Activated CD4-positive, alpha-beta T cell treated with anti-CD3 and anti-CD28 coated beads, Interleukin-2, amount 10 ng/mL, durations not matched to agents 24 days and 14 days (primary cell): ENCODE data around the gene BNC2. TPM values are rescaled to one million over a fixed set of nuclear protein-coding genes. Genes with fewer than 3 reads are reported as not detected.
"Not testable (repeated sequence)": the region's sequence is repeated elsewhere in the genome, so short reads cannot be mapped to it uniquely, and the experiment has no call there.

Experiments
- DNase-seq: peaks from one replicate; pipeline ENCODE4 v3.0.0; 2022
- H3K27ac Mint-ChIP-seq: one replicate; pipeline ENCODE4 v1.8.0; 2022; ENCODE audit warnings: mild to moderate bottlenecking, mixed read lengths
- H3K27me3 Mint-ChIP-seq: one replicate; pipeline ENCODE4 v1.8.0; 2022; ENCODE audit warnings: mixed read lengths
- H3K36me3 Mint-ChIP-seq: one replicate; pipeline ENCODE4 v1.8.0; 2022; ENCODE audit warnings: low read depth, mild to moderate bottlenecking, mixed read lengths
- H3K4me1 Mint-ChIP-seq: one replicate; pipeline ENCODE4 v1.8.0; 2021; ENCODE audit warnings: mixed read lengths
- H3K4me3 Mint-ChIP-seq: one replicate; pipeline ENCODE4 v1.8.0; 2022; ENCODE audit warnings: mild to moderate bottlenecking, moderate library complexity, mixed read lengths
- H3K9me3 Mint-ChIP-seq: one replicate; pipeline ENCODE4 v1.8.0; 2021; ENCODE audit warnings: mixed read lengths
- intact Hi-C: fragments of 100-400 bp; cut with micrococcal nuclease; formaldehyde crosslinking; loops from one replicate; pipeline ENCODE4 v1.15.1; 2023
- total RNA-seq: library from RNA; stranded (reverse); gene quantifications from 2 replicates; pipeline ENCODE4 v1.2.3, GENCODE V29; 2022

The BNC2 gene
- total RNA-seq, 1 donor from 2014 or later: not detected

DNA sequence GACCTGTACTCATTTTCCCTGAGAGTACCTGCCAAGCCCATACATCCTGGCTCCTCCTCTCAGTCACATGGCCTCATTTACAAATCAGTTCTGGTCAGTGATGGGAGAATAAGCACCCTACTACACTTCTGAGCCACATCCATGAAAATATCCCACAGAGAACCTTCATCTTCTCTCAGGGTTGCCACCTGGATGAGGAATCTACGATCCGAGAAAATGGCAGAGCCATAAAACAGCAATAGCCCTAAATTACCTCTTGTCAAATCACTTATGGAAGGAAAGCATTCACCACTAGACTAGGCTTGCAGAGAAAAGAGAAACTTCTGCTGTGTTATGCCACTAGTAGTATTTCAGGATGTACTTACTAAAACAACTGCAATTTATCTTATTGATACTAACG lies 324.8 kb downstream of the BNC2 start:
- no peak overlapping the region for H3K4me3 Mint-ChIP-seq
- no peaks in the 10 kb centered on the region for H3K36me3 Mint-ChIP-seq
- H3K27ac Mint-ChIP-seq: no peak overlapping the region
- H3K27me3 Mint-ChIP-seq: no peaks in the 10 kb centered on the region
- no peaks in the 10 kb centered on the region for H3K4me1 Mint-ChIP-seq
- DNase-seq: no peak
- intact Hi-C loops: no loop called here
- no peaks in the 10 kb centered on the region for H3K9me3 Mint-ChIP-seq

DNA sequence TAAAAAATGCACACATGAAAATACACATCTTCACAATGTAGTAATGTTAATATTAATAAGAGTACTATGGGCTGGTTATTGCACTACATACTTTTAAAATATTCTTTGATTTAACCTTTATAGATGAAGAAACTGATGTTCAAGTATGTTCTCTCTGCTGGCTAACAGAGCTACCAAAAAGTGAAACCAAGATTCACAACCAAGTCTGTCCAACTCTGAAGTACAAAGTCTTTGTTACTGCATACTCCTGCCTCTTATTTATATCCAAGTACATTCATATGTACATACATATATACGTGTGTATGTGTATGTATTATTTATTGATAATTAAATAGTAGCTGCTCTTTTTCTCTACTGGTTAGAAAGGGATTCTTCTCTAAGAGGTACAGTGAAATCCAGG lies 325.6 kb downstream of the BNC2 start:
- H3K27ac Mint-ChIP-seq: no peak overlapping the region
- H3K4me3 Mint-ChIP-seq: no peak overlapping the region
- no peaks in the 10 kb centered on the region for H3K4me1 Mint-ChIP-seq
- no peak for DNase-seq
- H3K9me3 Mint-ChIP-seq: no peaks in the 10 kb centered on the region
- intact Hi-C loops: no loop called here
- H3K27me3 Mint-ChIP-seq: no peaks in the 10 kb centered on the region
- no peaks in the 10 kb centered on the region for H3K36me3 Mint-ChIP-seq

DNA sequence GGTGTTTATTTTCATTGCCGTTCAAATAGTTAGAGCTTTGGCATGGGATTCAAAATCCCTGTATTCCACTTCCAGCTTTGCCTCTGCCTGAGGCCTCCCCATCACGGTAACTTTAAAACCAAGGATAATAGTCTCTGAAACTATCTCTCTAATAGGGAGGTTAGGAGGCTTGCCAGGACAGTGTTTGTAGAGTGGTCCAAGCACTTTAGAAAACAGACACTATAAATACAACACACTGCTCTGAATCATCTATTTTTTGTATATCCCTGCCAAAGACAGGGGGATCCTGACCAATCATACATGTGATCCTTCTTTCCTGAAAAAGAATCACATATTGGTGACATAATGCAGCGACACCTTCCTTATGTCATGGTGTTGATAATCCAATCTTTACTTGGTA lies 326.8 kb downstream of the BNC2 start:
- Mint-ChIP-seq H3K27me3 (no peaks in the 10 kb centered on the region), H3K4me3 (no peak overlapping the region), H3K36me3 (no peaks in the 10 kb centered on the region), H3K9me3 (no peaks in the 10 kb centered on the region), H3K27ac (no peak overlapping the region), H3K4me1 (no peaks in the 10 kb centered on the region)
- intact Hi-C loops: no loop called here
- no peak for DNase-seq

DNA sequence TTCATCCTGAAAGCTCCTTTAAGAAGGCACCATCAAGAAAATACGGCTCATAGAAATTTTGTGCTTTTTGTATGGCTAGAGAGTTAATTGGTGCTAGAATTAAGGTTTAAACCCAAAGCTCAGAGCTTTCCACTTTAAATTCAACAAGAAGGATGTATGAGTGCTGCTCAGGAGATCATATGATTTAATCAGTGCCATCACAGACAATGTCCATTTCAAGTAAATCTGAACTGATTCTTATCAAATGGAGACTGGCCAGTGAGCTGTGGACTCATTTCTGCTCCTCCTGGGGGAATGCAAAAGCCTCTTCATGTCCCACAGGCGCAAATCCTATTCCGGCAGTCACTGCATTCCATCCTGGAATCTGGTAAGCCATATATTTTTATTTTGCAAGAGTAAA lies 327.2 kb downstream of the BNC2 start:
- intact Hi-C loops: no loop called here
- no peaks in the 10 kb centered on the region for H3K36me3 Mint-ChIP-seq
- no peak overlapping the region for H3K4me3 Mint-ChIP-seq
- no peak for DNase-seq
- no peaks in the 10 kb centered on the region for H3K27me3 Mint-ChIP-seq
- no peak overlapping the region for H3K27ac Mint-ChIP-seq
- no peaks in the 10 kb centered on the region for H3K4me1 Mint-ChIP-seq
- no peaks in the 10 kb centered on the region for H3K9me3 Mint-ChIP-seq

DNA sequence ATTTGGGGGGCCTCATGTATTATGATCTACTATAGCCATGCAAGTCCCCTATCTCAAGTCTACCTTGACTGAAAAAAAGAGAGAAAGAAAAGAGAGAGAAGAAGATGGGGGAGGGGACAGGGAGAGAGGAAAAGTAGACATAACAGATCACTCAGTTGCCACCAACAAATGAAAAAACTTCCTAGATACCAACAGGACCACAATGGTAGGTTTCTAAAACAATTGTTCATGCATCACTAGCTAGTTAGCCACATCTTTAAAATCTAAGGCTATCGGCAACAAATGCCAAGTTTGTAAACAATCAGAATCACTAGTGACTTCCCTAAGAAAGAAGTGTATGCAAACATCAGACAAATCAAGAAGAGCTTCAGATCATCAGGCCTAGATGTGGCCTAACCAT lies 328.2 kb downstream of the BNC2 start:
- Mint-ChIP-seq H3K4me1 (no peaks in the 10 kb centered on the region), H3K27ac (no peak overlapping the region), H3K36me3 (no peaks in the 10 kb centered on the region), H3K4me3 (no peak overlapping the region), H3K9me3 (no peaks in the 10 kb centered on the region), H3K27me3 (no peaks in the 10 kb centered on the region)
- intact Hi-C loops: no loop called here
- DNase-seq: no peak

DNA sequence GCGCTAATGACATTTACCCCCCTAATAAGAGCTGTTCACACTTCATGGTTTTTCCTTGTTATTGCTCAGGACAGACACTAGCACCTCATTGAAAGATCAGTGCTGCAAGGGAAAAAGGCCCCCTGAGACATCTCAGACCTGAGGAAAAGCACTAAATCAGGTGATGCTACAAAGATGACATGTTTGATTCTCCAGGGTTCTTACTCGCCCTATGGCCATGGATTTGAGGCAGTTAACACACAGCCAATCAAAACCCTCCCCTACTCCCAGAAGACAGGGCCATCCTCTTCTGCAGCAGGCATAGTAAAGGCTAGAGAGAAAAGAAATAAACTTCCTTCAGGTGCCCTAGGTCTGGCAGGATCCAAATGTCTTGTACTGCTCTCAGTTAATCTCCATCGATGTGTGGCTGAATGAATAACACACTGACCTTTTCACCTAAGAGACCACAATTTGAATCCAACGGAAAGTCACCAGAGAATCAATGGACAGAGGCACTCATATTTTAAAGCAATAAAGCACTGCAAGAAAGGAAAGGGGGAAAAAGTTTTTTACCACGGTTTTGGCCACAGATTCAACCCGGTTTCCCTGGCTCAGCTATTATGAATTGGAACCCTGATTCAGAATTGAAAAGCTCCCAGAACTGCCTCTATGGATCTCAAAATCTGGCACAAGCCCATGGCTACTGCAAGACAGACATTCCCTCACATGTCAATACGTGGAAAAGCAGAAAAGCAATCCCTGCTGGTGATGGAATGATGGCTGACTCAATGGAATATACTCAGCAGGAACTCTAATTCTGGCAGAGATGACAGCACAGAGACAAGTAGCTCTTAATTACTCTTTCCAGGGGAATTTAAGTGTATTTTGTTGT lies 329.5 kb downstream of the BNC2 start:
- Mint-ChIP-seq H3K27me3 (no peaks in the 10 kb centered on the region), H3K4me3 (no peak overlapping the region), H3K9me3 (no peaks in the 10 kb centered on the region), H3K4me1 (no peaks in the 10 kb centered on the region), H3K36me3 (no peaks in the 10 kb centered on the region), H3K27ac (no peak overlapping the region)
- intact Hi-C loops: no loop called here
- DNase-seq: no peak

DNA sequence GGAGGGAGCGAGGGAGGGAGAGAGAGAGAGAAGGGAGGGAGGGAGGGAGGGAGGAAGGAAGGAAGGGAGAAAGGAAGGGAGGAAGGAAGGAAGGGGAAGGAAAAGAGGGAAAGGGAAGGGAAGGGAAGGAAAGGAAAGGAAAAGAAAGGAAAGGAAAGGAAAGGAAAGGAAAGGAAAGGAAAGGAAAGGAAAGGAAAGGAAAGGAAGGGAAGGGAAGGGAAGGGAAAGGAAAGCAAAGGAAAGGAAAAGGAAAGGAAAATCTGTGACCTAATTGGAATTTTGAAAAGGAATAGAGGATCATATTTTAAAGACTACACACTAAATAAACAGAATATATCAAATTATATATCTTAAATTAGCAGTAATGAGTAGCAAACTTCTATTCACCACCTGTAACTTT lies 330.8 kb downstream of the BNC2 start:
- intact Hi-C loops, H3K4me3 Mint-ChIP-seq, H3K27ac Mint-ChIP-seq, H3K36me3 Mint-ChIP-seq, DNase-seq, H3K9me3 Mint-ChIP-seq, H3K27me3 Mint-ChIP-seq, H3K4me1 Mint-ChIP-seq: not testable (repeated sequence)

DNA sequence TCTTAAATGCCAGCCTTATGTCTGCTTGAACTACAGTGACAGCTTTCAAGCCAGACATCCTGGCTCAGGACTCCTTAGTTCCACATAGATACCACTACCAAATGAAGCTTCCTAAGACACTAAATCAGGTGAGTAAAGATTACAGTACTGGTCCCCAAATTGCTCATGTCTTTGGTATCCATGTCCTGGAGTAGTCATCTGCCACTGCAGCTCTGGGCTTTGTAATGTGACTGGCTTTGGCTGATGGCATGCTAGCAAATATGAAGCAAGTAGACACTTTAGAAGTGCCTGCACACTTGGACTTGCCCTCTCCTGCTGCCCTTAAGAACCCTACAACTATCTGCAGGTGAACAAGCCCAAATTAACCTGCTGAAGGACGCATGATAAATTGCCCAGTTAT lies 334.9 kb downstream of the BNC2 start:
- Mint-ChIP-seq H3K27me3 (no peaks in the 10 kb centered on the region), H3K9me3 (no peaks in the 10 kb centered on the region), H3K27ac (no peak overlapping the region), H3K36me3 (no peaks in the 10 kb centered on the region), H3K4me1 (no peaks in the 10 kb centered on the region), H3K4me3 (no peak overlapping the region)
- intact Hi-C loops: no loop called here
- no peak for DNase-seq

DNA sequence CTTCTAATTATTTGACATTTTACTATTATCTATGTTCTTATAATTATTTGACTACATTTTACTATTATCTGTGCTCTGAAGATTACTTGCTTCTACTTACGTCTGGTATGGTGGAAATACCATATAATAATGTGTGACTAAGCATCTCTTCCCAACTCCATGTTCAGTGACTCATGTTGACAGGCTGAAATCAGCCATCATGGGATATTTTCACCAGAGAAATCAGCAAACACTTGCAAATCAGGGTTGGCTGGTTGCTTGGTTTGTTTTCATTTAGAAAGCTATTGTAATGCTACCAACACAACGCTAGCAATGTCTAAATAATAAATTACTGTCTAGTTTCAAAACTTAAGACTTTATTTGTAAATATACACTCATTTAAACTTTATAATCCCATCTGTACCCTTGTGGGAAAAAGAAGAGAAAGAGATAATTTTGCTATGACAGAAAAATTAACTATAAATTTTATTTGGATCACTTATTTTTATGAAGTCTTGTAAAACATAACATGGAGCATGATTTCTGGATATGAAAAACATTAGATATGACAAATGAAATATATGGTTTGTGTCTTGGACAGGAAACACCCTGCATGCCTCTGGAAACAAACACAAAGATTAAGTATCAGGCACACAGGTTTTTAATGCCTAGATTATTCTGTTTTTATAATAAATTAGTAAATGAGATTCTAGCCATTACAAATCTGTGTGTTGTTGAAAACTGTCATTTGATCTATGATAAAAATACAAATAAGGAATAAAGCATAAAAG lies 337.6 kb downstream of the BNC2 start:
- Mint-ChIP-seq H3K27me3 (no peaks in the 10 kb centered on the region), H3K36me3 (no peaks in the 10 kb centered on the region), H3K27ac (no peak overlapping the region), H3K4me1 (no peaks in the 10 kb centered on the region), H3K9me3 (no peaks in the 10 kb centered on the region), H3K4me3 (no peak overlapping the region)
- no peak for DNase-seq
- intact Hi-C loops: no loop called here

DNA sequence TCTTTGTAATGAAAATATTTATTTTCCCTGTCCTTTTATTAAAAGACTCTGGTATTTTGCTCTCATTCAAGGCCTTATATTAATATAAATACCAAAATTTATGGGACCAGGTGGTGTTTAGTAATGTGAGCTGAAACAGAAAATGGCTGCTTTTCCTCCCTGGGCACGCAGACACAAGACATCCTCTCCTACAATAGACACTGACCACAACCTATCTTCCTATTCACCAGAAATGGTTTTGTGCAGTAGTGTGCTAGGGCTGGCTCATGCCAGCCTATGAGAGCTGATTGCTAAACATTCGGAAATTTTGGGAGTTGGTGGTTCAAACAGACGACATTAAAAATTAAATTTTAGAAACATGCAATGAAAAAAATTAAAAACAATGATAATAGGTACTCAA lies 338.2 kb downstream of the BNC2 start:
- H3K4me1 Mint-ChIP-seq: no peaks in the 10 kb centered on the region
- no peaks in the 10 kb centered on the region for H3K27me3 Mint-ChIP-seq
- H3K4me3 Mint-ChIP-seq: no peak overlapping the region
- H3K9me3 Mint-ChIP-seq: no peaks in the 10 kb centered on the region
- intact Hi-C loops: no loop called here
- DNase-seq: no peak
- no peaks in the 10 kb centered on the region for H3K36me3 Mint-ChIP-seq
- no peak overlapping the region for H3K27ac Mint-ChIP-seq

DNA sequence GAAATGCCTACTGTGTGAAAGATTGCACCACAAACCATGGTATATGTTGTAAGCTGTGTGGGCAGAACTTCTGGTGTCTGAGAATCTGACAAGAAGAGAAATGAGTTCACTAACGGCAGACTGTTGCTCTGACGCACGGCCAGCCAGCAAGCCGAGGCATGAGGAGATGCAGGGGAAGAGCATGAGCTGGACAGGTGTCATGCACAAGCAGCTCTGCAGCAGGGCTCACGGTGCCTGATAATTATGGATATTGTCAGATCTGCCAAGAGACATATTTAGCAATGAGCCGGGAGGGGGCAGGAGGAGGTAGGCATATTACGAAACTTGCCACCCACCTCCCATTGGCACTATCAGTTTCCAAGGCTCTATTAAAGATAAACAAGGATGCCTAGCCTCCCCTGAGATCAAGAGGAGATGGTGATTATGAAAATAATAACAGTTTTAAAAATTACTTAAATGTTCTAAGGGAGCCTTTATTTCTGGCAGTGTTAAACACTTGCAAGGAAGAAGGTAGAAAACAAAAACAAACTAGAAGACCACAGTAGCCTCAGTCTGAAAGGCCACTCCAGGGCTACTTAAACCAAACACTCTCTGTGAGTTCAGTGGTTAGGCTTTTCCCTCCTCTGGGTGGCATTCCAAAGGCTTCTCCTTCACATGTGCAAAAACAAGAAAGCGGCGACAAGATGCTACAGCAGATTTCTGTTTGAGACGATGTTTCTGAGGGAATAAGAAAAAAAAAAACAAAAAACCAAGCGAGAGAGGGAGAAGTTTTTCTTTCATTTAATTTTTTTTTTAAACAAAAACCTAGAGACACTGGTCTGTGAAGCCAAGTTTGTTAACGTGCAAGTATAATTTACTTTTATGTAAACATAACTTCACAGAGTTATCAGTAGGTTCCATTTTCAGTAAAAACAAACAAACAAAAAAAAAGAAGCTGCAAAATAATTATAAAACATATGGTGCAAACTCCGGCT lies 339.5 kb downstream of the BNC2 start:
- Mint-ChIP-seq H3K4me3 (no peak overlapping the region), H3K9me3 (no peaks in the 10 kb centered on the region), H3K4me1 (no peaks in the 10 kb centered on the region), H3K27me3 (no peaks in the 10 kb centered on the region), H3K27ac (no peak overlapping the region), H3K36me3 (no peaks in the 10 kb centered on the region)
- DNase-seq: no peak
- intact Hi-C loops: no loop called here

DNA sequence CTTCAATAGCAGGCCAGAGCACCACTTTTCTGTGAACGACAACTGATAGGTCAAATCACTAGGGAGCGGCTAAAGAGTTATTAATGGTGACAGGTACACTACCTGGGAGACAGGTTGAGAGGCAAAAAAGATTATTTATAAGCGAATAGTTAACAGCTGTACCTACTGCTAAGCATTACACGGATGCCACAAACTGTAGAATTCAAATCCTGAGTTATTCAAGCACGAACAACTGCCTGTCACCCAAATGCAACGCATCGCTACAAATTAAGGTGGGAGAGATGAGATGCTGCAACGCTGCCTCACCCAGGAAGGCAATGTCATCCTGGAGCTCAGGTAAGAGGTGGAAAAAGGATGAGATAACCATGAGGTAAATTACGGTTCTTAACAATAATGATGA lies 342.9 kb downstream of the BNC2 start:
- H3K4me1 Mint-ChIP-seq: no peaks in the 10 kb centered on the region
- H3K4me3 Mint-ChIP-seq: no peak overlapping the region
- intact Hi-C loops: no loop called here
- H3K9me3 Mint-ChIP-seq: no peaks in the 10 kb centered on the region
- no peaks in the 10 kb centered on the region for H3K36me3 Mint-ChIP-seq
- DNase-seq: no peak
- no peaks in the 10 kb centered on the region for H3K27me3 Mint-ChIP-seq
- H3K27ac Mint-ChIP-seq: no peak overlapping the region

DNA sequence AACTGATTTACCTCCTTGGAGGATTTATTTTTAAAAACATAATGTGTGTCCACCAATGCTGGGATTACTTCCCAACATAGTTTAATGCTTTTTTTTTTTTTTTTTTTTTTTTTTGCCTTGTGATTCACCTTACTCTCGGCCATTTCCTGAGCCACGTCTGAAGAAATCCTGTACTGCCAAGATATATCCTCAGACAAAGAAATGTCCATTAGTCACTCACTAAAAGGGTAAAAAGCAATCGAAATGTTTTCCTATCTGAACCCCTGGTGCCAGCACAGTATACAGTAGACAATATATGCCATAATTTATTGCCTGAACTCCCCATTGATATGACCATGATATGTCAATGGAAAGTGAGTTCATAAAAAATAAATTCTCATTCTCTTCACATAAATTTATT lies 344.1 kb downstream of the BNC2 start:
- intact Hi-C loops: no loop called here
- Mint-ChIP-seq H3K9me3 (no peaks in the 10 kb centered on the region), H3K27ac (no peak overlapping the region), H3K4me3 (no peak overlapping the region), H3K4me1 (no peaks in the 10 kb centered on the region), H3K27me3 (no peaks in the 10 kb centered on the region), H3K36me3 (no peaks in the 10 kb centered on the region)
- no peak for DNase-seq

DNA sequence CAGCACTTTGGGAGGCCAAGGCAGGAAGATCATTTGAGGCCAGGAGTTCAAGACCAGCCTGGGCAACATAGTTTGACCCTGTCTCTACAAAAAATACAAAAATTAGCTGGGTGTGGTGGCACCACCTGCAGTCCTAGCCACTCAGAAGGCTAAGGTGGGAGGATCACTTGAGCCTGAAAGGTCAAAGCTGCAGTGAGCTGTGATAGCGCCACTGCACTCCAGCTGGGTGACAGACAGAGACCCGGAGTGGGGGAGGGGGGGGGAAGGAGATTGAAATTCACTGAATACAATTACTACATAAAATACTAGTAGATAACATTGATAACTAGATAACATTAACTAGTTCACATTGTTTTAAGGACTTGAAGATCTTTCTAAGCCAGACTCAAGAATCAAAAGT lies 345.6 kb downstream of the BNC2 start:
- Mint-ChIP-seq H3K27me3 (no peaks in the 10 kb centered on the region), H3K4me3 (no peak overlapping the region), H3K36me3 (no peaks in the 10 kb centered on the region), H3K4me1 (no peaks in the 10 kb centered on the region), H3K27ac (no peak overlapping the region), H3K9me3 (no peaks in the 10 kb centered on the region)
- intact Hi-C loops: no loop called here
- DNase-seq: no peak
